Glomerular visceral epithelial cell (primary cell): ENCODE measurements around the gene RNPEPL1.

Experiments
- DNase-seq: peaks from one replicate; pipeline ENCODE4 v3.0.0-alpha.2; 2016; ENCODE audit errors: extremely low spot score

The RNPEPL1 gene

GRCh38 chr2:240626531-240627300 lies 58.4 kb downstream of the RNPEPL1 start:
- no peak for DNase-seq

- DNase-seq, result no peak
These were observed 59.6 kb downstream of the RNPEPL1 start for GRCh38 chr2:240627736-240628506.

GRCh38 chr2:240628507-240628807 lies 60.2 kb downstream of the RNPEPL1 start:
- no peak for DNase-seq

- no peak for DNase-seq
These were observed 60.7 kb downstream of the RNPEPL1 start for GRCh38 chr2:240628808-240629618.

GRCh38 chr2:240629619-240629967 lies 61.3 kb downstream of the RNPEPL1 start:
- no peak for DNase-seq

- DNase-seq, result no peak
These were observed 61.9 kb downstream of the RNPEPL1 start for GRCh38 chr2:240629968-240630770.
